Keratinocyte (primary cell): ENCODE measurements around the gene KRTAP12-3.

Experiments
- CTCF ChIP-seq, 3 experiments: IDR thresholded peaks in 1 of 3; conservative IDR thresholded peaks in 1 of 3; optimal IDR thresholded peaks in 1 of 3; 2 replicates in 2 of 3; 3 replicates in 1 of 3; pipeline versions ENCODE3 to v1.5.1; 2011; ENCODE audit warnings: low read length in 3 of 3, mild to moderate bottlenecking in 3 of 3, moderate library complexity in 2 of 3, control low read depth in 1 of 3, inconsistent platforms in 1 of 3; ENCODE audit not compliant: insufficient read depth in 2 of 3; ENCODE audit errors: extremely low read depth in 1 of 3
- EZH2 ChIP-seq: IDR thresholded peaks from one replicate; pipeline ENCODE4 v1.6.1; 2012; ENCODE audit warnings: inconsistent platforms, mild to moderate bottlenecking, low read length, moderate library complexity

DNA sequence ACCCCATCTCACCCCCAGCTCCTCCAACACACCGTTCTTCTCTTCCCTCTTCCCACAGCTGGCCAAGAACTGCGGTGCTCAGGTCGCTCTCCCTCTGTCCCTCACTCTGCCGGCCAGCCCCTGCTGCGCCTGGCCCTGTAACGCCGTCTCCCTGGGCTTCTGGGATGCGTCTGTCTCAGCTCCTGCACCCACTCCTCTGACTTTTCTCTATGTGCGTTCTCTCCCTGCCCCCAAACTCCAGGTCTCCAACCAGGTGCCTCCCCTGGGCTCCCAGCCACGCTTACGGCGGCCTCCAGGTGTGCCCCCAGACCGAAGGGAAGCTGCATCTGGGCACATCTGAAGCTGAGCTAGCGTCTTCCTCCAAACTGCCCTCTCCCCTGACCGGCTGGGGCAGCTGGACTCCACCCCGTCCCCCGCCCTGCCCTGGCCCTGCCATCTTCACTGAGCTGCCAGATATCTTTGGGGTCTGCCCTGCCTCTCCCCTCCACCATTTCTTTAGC is 41.8 kb downstream of the KRTAP12-3 start:
- no peak for TF ChIP-seq CTCF (optimal IDR thresholded peaks at IDR 0.05 in 1 of 3, IDR thresholded peaks at IDR 0.05 in 1 of 3, conservative IDR thresholded peaks at IDR 0.05 in 1 of 3; ENCODE audit: extremely low read depth in 1 of 3, insufficient read depth in 2 of 3, low read length in 3 of 3)
- no peak for TF ChIP-seq EZH2
